ENCODE data around the gene CD53.

GRCh38 chr1:110890474-110891196 is 17.7 kb downstream of the CD53 start:
- TF ChIP-seq CTCF (IDR thresholded peaks at IDR 0.05; ENCODE audit: low read depth, low read length) (no peak), POLR2A (IDR thresholded peaks at IDR 0.05; ENCODE audit: extremely low read depth, insufficient read length) (no peak), MAX (IDR thresholded peaks at IDR 0.05; ENCODE audit: low read depth, low read length) (no peak), MYC (IDR thresholded peaks at IDR 0.05; ENCODE audit: low read depth, low read length) (no peak)
